OCI-LY7 (cell line): ENCODE results near the gene TWNK. TPM values are rescaled to one million over a fixed set of nuclear protein-coding genes. Genes with fewer than 3 reads are reported as not detected.
A peak's percentile ranks its signal among the peaks of the same experiment; 100 is the strongest.

ENCODE experiments used
- BruUV-seq: library from RNA; stranded (reverse); fragments of 400-500 nt; replicated peaks from 2 replicates; lab custom pipeline; 2021; lab: Mats Ljungman, UMichigan
- CTCF ChIA-PET: fragments of 300-600 bp; sonication (Branson Sonifier 250); formaldehyde crosslinking; loops from one replicate; lab custom pipeline; 2022; ENCODE audit warnings: antibody characterized with exemption; ENCODE audit not compliant: unreplicated experiment; lab: Charles Lee
- POLR2A ChIA-PET: fragments of 300-600 bp; sonication (Branson Sonifier 250); formaldehyde crosslinking; loops from one replicate; lab custom pipeline; 2022; ENCODE audit warnings: antibody characterized with exemption; lab: Charles Lee
- DNase-seq: peaks from one replicate; pipeline ENCODE4 v3.0.0-alpha.2; 2015; ENCODE audit warnings: low spot score
- H2AFZ ChIP-seq: fragments of 200-600 bp; sonication (generic), shearing (Covaris generic); 2 replicates; pipeline ENCODE4 v1.6.1; 2014; ENCODE audit warnings: mild to moderate bottlenecking, antibody characterized with exemption, low read length, moderate library complexity
- H3K27ac ChIP-seq: fragments of 200-600 bp; sonication (generic); 2 replicates; pipeline ENCODE4 v1.5.1; 2014; ENCODE audit warnings: mixed run types, low read depth, mild to moderate bottlenecking, moderate library complexity, low read length, inconsistent platforms; ENCODE audit not compliant: poor library complexity, severe bottlenecking
- H3K36me3 ChIP-seq: fragments of 200-600 bp; sonication (generic); 2 replicates; pipeline ENCODE4 v1.6.1; 2014; ENCODE audit warnings: mild to moderate bottlenecking, antibody characterized with exemption, low read length, moderate library complexity, mixed read lengths; ENCODE audit not compliant: insufficient read depth
- H3K4me1 ChIP-seq: fragments of 200-600 bp; sonication (generic); 2 replicates; pipeline ENCODE4 v1.5.1; 2014; ENCODE audit warnings: mild to moderate bottlenecking, low read length; ENCODE audit not compliant: insufficient read depth, poor library complexity, severe bottlenecking
- H3K4me2 ChIP-seq: fragments of 200-600 bp; sonication (generic); 2 replicates; pipeline ENCODE4 v1.6.1; 2014; ENCODE audit warnings: mild to moderate bottlenecking, low read length
- H3K4me3 ChIP-seq: fragments of 200-600 bp; sonication (generic); 2 replicates; pipeline ENCODE4 v1.5.1; 2014; ENCODE audit warnings: mild to moderate bottlenecking, low read depth, low read length; ENCODE audit not compliant: poor library complexity, severe bottlenecking
- H3K79me2 ChIP-seq: fragments of 200-600 bp; sonication (generic); 2 replicates; pipeline ENCODE4 v1.6.1; 2016; ENCODE audit warnings: low read depth, mild to moderate bottlenecking, low read length, moderate library complexity, mixed read lengths; ENCODE audit not compliant: insufficient read depth
- H3K9me2 ChIP-seq: fragments of 200-600 bp; sonication (generic); 2 replicates; pipeline ENCODE4 v1.6.1; 2016; ENCODE audit warnings: mild to moderate bottlenecking, low read length, mixed read lengths; ENCODE audit not compliant: insufficient read depth
- H3K9me3 ChIP-seq: fragments of 200-600 bp; sonication (generic); 2 replicates; pipeline ENCODE4 v1.6.1; 2014; ENCODE audit warnings: mild to moderate bottlenecking, mixed run types, low read length, mixed read lengths
- H4K20me1 ChIP-seq: fragments of 200-600 bp; sonication (generic); 2 replicates; pipeline ENCODE4 v1.6.1; 2014; ENCODE audit warnings: mild to moderate bottlenecking, antibody characterized with exemption, low read length, moderate library complexity, mixed read lengths; ENCODE audit not compliant: insufficient read depth
- EZH2phosphoT487 ChIP-seq: fragments of 200-600 bp; sonication (generic); IDR thresholded peaks from 2 replicates; pipeline ENCODE4 v1.6.1; 2018; ENCODE audit warnings: low read depth, borderline replicate concordance, mild to moderate bottlenecking, mixed run types, antibody characterized with exemption, low read length, moderate library complexity, mixed read lengths
- intact Hi-C: fragments of 100-400 bp; cut with micrococcal nuclease; formaldehyde crosslinking; loops from one replicate; pipeline ENCODE4 v1.10.0; 2022; ENCODE audit not compliant: unreplicated experiment
- total RNA-seq, 2 experiments: library from RNA; depleted of rRNA in 1 of 2; stranded (reverse); fragments of >200 nt in 1 of 2; shearing (Covaris generic) in 1 of 2; gene quantifications; 2 replicates each; pipeline ENCODE4 v1.2.3, GENCODE V29; 2014 to 2022
- TF ChIP-seq, protein P1 (sequence below): fragments of 200-600 bp; sonication (generic); conservative IDR thresholded peaks from 2 replicates; pipeline ENCODE4 v1.5.1; 2014; ENCODE audit warnings: mild to moderate bottlenecking, antibody characterized with exemption, low read length, moderate library complexity, mixed read lengths

TWNK gene
- total RNA-seq, 2 experiments from 2014 or later, result 15.8 to 21.7 TPM

DNA sequence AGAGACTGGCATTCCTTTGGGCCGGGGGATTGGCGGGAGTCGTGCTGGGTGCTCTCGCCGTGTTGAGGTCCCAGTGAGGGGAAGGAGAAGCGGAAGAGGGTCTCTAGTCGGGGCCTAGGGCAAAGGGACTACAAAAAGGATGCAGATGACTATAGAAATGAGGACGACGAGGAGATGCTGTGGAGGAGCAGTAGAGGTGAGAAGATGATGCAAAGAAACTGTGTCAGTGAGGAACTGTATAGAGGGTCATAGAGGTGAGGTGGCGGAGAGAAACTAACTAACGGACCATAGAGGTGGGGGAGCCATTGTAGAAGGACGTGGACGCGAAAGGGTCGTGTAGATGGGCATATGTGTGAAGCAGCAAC lies 324 bp downstream of the TWNK start:
- Histone ChIP-seq H2AFZ (peak overlapping the region; percentile 50), H3K79me2 (peaks cover 44% of the 10 kb centered on the region), H3K4me2 (peak overlapping the region; percentile 73), H3K36me3 (peaks cover 36% of the 10 kb centered on the region), H3K4me3 (peak overlapping the region; percentile 93), H3K9me2 (no peaks in the 10 kb centered on the region), H4K20me1 (0 out of 2 replicates have a peak, but pooled peaks cover 4% of the 10 kb centered on the region), H3K9me3 (no peaks in the 10 kb centered on the region), H3K27ac (peak overlapping the region; percentile 62), H3K4me1 (peaks cover 38% of the 10 kb centered on the region)
- intact Hi-C loops, result no loop called here
- TF ChIP-seq EZH2phosphoT487, result no peak
- TF ChIP-seq, protein P1, sequence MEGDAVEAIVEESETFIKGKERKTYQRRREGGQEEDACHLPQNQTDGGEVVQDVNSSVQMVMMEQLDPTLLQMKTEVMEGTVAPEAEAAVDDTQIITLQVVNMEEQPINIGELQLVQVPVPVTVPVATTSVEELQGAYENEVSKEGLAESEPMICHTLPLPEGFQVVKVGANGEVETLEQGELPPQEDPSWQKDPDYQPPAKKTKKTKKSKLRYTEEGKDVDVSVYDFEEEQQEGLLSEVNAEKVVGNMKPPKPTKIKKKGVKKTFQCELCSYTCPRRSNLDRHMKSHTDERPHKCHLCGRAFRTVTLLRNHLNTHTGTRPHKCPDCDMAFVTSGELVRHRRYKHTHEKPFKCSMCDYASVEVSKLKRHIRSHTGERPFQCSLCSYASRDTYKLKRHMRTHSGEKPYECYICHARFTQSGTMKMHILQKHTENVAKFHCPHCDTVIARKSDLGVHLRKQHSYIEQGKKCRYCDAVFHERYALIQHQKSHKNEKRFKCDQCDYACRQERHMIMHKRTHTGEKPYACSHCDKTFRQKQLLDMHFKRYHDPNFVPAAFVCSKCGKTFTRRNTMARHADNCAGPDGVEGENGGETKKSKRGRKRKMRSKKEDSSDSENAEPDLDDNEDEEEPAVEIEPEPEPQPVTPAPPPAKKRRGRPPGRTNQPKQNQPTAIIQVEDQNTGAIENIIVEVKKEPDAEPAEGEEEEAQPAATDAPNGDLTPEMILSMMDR, result no peak
- no TSS peak for BruUV-seq
- ChIA-PET CTCF (no interaction called here), POLR2A (interaction anchor here (1.0 to 1.5 kb wide), 2 partner anchors 9 to 20 kb away, joined by 3 to 5 read pairs; no protein-coding TSS in a partner anchor)
- DNase-seq, result no peak

DNA sequence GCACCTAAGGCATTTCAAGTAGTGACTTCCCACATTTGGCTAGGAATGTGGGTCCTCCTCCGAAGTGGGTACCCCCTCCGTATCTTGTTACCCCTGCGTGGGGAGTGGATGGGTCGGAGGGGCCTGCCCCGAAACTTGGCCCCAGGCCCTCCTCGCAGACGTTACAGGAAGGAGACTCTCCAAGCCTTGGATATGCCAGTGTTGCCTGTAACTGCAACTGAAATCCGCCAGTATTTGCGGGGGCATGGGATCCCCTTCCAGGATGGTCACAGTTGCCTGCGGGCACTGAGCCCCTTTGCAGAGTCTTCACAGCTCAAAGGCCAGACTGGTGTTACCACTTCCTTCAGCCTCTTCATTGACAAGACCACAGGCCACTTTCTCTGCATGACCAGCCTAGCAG lies 823 bp downstream of the TWNK start:
- 0 out of 2 replicates have a peak, but pooled peaks cover 4% of the 10 kb centered on the region for H4K20me1 ChIP-seq
- peaks cover 44% of the 10 kb centered on the region for H3K79me2 ChIP-seq
- no peak overlapping the region for H3K27ac ChIP-seq
- H3K9me2 ChIP-seq, result no peaks in the 10 kb centered on the region
- TF ChIP-seq, protein P1, result no peak
- TF ChIP-seq EZH2phosphoT487, result no peak
- BruUV-seq, result no TSS peak
- no peak for DNase-seq
- no peak overlapping the region for H2AFZ ChIP-seq
- ChIA-PET CTCF (no interaction called here), POLR2A (interaction anchor here (1.0 kb wide), 1 partner anchor 8 kb away, joined by 3 read pairs; no protein-coding TSS in a partner anchor)
- intact Hi-C loops, result no loop called here
- no peaks in the 10 kb centered on the region for H3K9me3 ChIP-seq
- H3K36me3 ChIP-seq, result peaks cover 41% of the 10 kb centered on the region
- peaks cover 38% of the 10 kb centered on the region for H3K4me1 ChIP-seq
- peak overlapping the region; percentile 93 for H3K4me3 ChIP-seq
- H3K4me2 ChIP-seq, result peak overlapping the region; percentile 73

DNA sequence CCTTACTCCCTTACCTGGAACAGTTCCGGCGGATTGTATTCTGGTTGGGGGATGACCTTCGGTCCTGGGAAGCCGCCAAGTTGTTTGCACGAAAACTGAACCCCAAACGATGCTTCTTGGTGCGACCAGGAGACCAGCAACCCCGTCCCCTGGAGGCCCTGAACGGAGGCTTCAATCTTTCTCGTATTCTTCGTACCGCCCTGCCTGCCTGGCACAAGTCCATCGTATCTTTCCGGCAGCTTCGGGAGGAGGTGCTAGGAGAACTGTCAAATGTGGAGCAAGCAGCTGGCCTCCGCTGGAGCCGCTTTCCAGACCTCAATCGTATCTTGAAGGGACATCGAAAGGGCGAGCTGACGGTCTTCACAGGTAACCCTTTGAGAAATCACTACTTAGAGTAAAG lies 1.7 kb downstream of the TWNK start:
- Histone ChIP-seq H3K27ac (no peak overlapping the region), H3K4me3 (no peak overlapping the region), H3K9me3 (no peaks in the 10 kb centered on the region), H3K9me2 (no peaks in the 10 kb centered on the region), H2AFZ (no peak overlapping the region), H3K79me2 (peaks cover 44% of the 10 kb centered on the region), H3K4me2 (peak overlapping the region; percentile 30), H4K20me1 (0 out of 2 replicates have a peak, but pooled peaks cover 4% of the 10 kb centered on the region), H3K4me1 (peaks cover 38% of the 10 kb centered on the region), H3K36me3 (peaks cover 50% of the 10 kb centered on the region)
- no peak for DNase-seq
- CTCF ChIA-PET, result no interaction called here
- no TSS peak for BruUV-seq
- TF ChIP-seq, protein P1, result no peak
- TF ChIP-seq EZH2phosphoT487, result no peak
- POLR2A ChIA-PET, result no interaction called here
- intact Hi-C loops, result no loop called here
